ENCODE results near the gene RTCB. TPM values are rescaled to one million over a fixed set of nuclear protein-coding genes. Genes with fewer than 3 reads are reported as not detected.

The RTCB gene
- total RNA-seq, 1 experiment from 2014 or later = 153 TPM

DNA sequence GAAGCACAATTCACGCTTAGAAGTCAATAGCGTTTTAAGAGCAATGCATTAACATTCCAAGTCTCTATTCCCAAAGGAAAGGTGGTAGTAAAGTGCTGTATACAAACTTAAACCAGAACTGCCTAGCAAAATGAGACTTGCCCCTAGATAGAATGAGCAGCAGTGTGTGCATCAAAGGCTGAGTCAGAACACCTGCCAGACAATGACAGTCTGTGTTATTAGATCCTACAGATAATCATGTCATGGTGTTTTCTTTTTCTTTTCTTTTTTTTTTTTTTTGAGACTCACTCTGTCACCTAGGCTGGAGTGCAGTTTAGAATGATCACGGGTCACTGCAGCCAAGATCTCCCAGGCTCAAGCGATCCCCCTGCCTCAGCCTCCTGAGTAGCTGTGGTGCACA is 1.6 kb downstream of the RTCB start:
- peaks cover 19% of the 10 kb centered on the region for H3K36me3 ChIP-seq (replicated peaks; ENCODE audit: control insufficient read depth, insufficient read depth, low read length)
- no peak overlapping the region for H3K4me3 ChIP-seq (ENCODE audit: insufficient read depth, low read depth, low read length)
- no peak for DNase-seq
- H3K27me3 ChIP-seq (ENCODE audit: control insufficient read depth, insufficient read depth, low read length) = no peaks in the 10 kb centered on the region

DNA sequence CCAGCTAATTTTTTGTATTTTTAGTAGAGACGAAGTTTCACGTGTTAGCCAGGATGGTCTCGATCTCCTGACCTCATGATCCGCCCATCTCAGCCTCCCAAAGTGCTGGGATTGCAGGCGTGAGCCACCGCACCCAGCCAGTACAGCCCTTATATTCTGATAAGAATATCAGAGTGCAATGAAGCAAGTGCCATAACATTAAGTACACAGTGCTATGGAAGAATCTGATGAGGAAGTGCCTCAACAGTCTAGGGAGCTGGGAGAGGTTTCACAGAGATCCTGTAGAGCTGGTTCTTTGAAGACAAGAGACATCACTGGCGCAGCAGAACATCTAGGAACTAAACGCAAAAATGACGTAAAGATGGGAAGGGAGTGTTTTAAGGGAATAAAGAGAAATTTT is 2.1 kb downstream of the RTCB start:
- Histone ChIP-seq H3K36me3 (replicated peaks; ENCODE audit: control insufficient read depth, insufficient read depth, low read length) (peaks cover 22% of the 10 kb centered on the region), H3K27me3 (ENCODE audit: control insufficient read depth, insufficient read depth, low read length) (no peaks in the 10 kb centered on the region), H3K4me3 (ENCODE audit: insufficient read depth, low read depth, low read length) (no peak overlapping the region)
- DNase-seq = no peak

DNA sequence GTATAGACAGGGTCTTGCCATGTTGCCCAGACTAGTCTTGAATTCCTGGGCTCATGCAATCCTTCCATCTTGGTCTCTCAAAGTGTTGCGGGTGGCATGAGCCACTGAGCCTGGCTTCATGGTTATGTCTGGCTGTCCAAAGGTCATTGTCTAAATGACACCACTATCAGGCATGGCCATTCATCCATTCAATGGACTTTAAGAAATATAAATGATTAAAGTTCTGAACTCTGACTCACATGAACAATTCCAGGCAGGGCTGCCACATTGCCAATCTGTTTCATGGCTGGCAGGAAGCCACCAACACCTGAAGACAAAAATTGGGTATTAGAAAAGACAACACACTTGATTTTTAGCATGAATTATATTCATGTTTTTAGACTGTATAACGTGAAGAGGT is 4.1 kb downstream of the RTCB start:
- no peak for DNase-seq
- Histone ChIP-seq H3K27me3 (ENCODE audit: control insufficient read depth, insufficient read depth, low read length) (no peaks in the 10 kb centered on the region), H3K36me3 (replicated peaks; ENCODE audit: control insufficient read depth, insufficient read depth, low read length) (peaks cover 22% of the 10 kb centered on the region), H3K4me3 (ENCODE audit: insufficient read depth, low read depth, low read length) (no peak overlapping the region)

DNA sequence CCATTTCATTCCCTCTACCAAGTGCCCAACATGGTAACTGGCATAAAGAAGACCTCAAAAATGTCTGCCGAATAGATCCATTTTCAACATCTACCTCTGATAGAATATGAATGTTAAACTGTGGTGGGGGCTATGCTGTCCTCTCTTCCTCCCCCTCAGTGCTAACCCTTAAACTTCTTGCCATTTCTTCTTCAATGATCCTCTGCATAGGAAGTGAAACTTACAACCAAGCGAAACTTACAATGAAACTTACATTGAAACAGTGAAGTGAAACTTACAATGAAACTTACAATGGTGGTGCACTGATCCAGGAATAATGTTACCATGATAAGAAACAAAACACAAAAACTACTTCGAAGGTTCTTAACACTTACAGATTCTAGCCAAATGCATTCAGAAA is 4.7 kb downstream of the RTCB start:
- Histone ChIP-seq H3K36me3 (replicated peaks; ENCODE audit: control insufficient read depth, insufficient read depth, low read length) (peaks cover 22% of the 10 kb centered on the region), H3K4me3 (ENCODE audit: insufficient read depth, low read depth, low read length) (no peak overlapping the region), H3K27me3 (ENCODE audit: control insufficient read depth, insufficient read depth, low read length) (no peaks in the 10 kb centered on the region)
- DNase-seq = no peak

DNA sequence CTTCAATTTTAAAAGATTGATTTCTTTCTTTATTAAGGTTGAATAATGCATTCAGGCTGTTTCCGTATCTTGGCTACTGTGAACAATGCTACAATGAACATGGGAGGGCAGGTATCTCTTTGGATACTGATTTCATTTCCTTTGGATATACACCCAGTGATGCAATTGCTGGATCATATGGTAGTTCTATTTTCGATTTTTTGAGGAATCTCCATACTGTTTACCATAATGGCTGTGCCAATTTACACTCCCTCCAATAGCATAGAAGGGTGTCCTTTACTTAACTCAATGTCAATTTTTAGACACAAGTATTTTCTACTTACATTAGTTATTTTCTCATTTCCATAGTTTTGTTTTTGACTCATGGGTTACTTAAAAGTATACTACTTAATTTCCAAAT is 8.0 kb downstream of the RTCB start:
- Histone ChIP-seq H3K4me3 (ENCODE audit: insufficient read depth, low read depth, low read length) (no peak overlapping the region), H3K27me3 (ENCODE audit: control insufficient read depth, insufficient read depth, low read length) (no peaks in the 10 kb centered on the region), H3K36me3 (replicated peaks; ENCODE audit: control insufficient read depth, insufficient read depth, low read length) (peaks cover 33% of the 10 kb centered on the region)
- DNase-seq = no peak

DNA sequence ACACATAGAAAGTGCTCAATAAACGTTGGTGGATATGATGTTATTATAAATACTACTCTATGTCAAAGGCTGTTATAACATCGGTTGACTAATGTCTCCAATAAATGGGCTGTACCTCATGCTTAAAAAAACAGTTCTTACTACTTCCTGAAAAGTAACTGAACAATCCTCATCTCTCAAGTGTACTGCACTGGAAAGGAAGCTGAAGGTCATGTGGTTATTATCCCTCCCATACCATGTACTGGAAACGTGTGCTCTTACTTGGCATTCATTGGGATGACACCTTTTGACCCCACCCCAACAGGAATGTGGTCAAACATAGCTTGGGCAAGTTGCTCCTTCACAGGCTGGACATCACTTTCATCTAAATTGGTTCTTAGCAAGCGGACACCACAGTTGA is 10.6 kb downstream of the RTCB start:
- Histone ChIP-seq H3K4me3 (ENCODE audit: insufficient read depth, low read depth, low read length) (no peak overlapping the region), H3K27me3 (ENCODE audit: control insufficient read depth, insufficient read depth, low read length) (no peaks in the 10 kb centered on the region), H3K36me3 (replicated peaks; ENCODE audit: control insufficient read depth, insufficient read depth, low read length) (peaks cover 21% of the 10 kb centered on the region)
- no peak for DNase-seq

DNA sequence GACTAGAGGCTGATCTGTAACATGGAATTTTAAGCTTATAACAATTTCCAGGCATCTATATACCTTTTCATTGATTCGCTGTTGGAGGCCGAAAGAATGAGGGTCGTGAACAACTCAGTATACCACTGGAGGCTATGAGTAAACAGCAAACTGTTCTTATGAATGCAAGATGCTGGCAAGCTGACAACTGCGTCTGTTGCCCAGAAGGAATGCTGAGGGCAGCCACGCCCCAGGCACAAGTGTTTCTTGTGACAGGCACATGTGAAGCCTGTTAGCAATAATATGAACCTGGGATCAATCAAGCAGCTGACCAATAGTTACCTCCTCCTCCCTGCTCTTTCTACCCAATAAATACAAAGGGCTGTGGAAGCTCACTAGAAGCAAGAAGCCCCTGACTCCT is 15.3 kb downstream of the RTCB start:
- Histone ChIP-seq H3K27me3 (ENCODE audit: control insufficient read depth, insufficient read depth, low read length) (no peaks in the 10 kb centered on the region), H3K36me3 (replicated peaks; ENCODE audit: control insufficient read depth, insufficient read depth, low read length) (peaks cover 47% of the 10 kb centered on the region), H3K4me3 (ENCODE audit: insufficient read depth, low read depth, low read length) (no peak overlapping the region)
- DNase-seq = no peak

DNA sequence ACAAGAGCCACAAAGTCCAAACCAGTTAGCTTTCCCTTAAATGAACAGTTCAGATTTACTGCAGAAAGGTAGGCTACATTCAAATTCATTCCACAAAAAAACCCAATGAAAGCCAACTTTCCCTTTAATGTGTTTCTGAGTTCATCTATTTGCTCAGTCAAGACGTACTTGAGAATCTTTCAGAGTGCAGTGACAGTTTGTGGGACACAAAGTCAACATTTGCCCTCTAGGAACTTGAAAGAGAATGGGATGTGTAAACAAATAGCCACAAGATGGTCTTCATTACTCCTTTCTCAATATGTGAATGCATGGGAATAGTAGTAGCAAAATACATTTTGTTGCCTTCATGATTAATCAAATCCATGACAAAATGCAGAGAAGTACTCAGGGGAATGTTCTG is 15.8 kb downstream of the RTCB start:
- H3K36me3 ChIP-seq (replicated peaks; ENCODE audit: control insufficient read depth, insufficient read depth, low read length) = peaks cover 44% of the 10 kb centered on the region
- no peaks in the 10 kb centered on the region for H3K27me3 ChIP-seq (ENCODE audit: control insufficient read depth, insufficient read depth, low read length)
- no peak overlapping the region for H3K4me3 ChIP-seq (ENCODE audit: insufficient read depth, low read depth, low read length)
- no peak for DNase-seq

DNA sequence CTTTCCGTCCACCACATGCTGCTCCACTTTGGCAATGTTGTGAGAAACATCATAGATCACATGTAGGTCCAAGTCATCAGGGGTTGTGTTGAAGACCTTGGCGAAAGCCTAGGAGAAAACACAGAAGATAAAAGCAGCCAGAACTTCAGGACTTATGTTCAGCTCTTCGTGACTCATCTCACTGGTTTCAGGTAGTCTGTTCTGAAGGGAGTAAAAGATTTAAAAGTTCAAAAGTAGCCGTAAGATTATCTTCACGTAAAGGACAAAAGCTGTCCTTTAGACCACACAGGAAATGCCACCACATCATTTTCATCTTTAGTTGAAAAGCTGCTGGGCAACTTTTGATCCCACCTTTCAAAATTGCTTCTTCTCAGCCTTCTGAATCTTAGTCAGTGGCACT is 16.9 kb downstream of the RTCB start:
- Histone ChIP-seq H3K4me3 (ENCODE audit: insufficient read depth, low read depth, low read length) (no peak overlapping the region), H3K27me3 (ENCODE audit: control insufficient read depth, insufficient read depth, low read length) (no peaks in the 10 kb centered on the region), H3K36me3 (replicated peaks; ENCODE audit: control insufficient read depth, insufficient read depth, low read length) (peaks cover 43% of the 10 kb centered on the region)
- DNase-seq = no peak

DNA sequence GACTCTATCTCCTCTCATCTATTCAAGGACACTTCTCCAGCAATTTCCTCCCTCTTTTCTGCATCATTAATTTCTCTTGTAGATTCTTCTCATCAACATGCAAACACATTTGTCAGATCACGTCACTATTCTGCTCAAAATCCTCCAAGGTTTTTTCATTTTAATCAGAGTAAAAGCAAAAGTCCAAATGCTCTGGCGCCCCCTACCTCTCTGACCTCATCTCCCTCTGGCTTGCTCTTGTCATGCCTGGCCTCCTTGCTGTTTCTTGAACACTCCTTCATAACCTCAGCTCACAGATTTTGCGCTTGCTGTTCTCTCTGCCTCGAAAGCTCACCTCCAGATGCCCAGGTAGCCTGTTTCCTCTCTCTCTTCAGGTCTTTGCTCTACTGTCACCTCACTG is 22.4 kb downstream of the RTCB start:
- peaks cover 36% of the 10 kb centered on the region for H3K36me3 ChIP-seq (replicated peaks; ENCODE audit: control insufficient read depth, insufficient read depth, low read length)
- H3K27me3 ChIP-seq (ENCODE audit: control insufficient read depth, insufficient read depth, low read length) = no peaks in the 10 kb centered on the region
- peak; percentile 59 for DNase-seq
- no peak overlapping the region for H3K4me3 ChIP-seq (ENCODE audit: insufficient read depth, low read depth, low read length)

DNA sequence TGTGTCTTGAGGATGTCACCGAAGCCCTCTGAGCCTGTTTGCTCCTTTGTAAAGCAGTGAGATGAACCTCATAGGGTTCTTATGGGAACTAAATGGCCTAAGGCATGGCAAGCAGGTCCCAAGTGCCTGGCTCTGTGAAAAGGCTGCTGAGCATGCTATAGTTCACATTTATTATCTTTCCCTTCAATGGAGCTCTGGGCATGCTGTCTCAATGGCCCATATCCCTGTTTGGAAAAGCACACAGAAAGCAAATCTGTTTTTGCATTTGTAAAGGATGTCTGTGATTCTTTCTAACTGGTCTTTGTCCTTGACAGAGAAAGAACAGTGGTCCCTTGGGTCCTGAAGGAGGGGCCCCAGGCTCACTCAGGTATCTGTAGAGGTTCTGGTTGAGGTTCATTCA is 26.4 kb downstream of the RTCB start:
- no peak for DNase-seq
- Histone ChIP-seq H3K27me3 (ENCODE audit: control insufficient read depth, insufficient read depth, low read length) (no peaks in the 10 kb centered on the region), H3K4me3 (ENCODE audit: insufficient read depth, low read depth, low read length) (no peak overlapping the region), H3K36me3 (replicated peaks; ENCODE audit: control insufficient read depth, insufficient read depth, low read length) (peaks cover 13% of the 10 kb centered on the region)

DNA sequence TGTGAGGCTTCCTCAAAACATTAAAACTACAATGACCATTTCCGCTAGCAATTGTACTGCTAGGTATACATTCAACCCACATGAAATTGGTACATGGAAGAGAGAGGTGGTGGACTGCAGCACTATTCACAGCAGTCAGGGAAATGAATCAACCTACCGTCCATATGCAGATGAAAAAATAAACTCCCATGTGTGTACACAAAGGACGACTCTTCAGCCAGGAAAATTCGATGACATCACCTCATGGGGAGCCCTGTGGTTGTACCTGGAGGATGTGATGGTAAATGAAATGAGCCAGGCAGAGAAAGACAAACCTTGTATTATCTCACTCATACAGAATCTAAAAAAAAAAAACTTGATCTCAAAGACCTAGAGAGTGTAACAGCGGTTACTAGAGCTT is 31.1 kb downstream of the RTCB start:
- no peak overlapping the region for H3K4me3 ChIP-seq (ENCODE audit: insufficient read depth, low read depth, low read length)
- no peaks in the 10 kb centered on the region for H3K27me3 ChIP-seq (ENCODE audit: control insufficient read depth, insufficient read depth, low read length)
- H3K36me3 ChIP-seq (replicated peaks; ENCODE audit: control insufficient read depth, insufficient read depth, low read length) = no peaks in the 10 kb centered on the region
- no peak for DNase-seq

DNA sequence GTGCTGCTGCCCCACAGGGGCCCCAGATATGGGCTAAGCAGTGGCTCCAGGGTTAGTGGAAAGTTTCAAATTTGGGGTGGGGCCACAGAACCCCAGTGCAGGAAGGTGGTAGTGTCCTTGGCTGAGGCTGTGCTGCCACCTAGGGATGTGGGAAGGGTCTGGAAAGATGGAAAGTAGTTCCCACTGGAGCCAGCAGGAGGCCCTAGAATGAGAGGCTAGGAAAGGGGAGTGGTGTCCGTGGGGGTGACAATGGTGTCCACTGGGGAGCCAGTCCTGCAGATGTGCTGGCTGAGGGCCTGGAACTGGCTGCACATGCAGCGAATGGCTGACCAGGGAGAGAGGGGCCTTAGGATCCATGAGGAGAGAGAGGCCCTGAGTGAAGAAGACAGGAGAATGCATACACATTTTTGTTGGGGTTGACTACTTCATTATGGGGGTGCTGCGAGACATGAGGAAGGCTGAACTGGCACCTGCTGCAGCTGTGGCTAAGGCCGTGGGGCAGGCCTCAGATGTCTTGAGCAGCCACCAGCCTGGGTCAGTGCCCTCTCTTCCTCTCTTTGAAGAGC is 33.3 kb downstream of the RTCB start:
- DNase-seq = peak; percentile 87
- no peak overlapping the region for H3K4me3 ChIP-seq (ENCODE audit: insufficient read depth, low read depth, low read length)
- no peaks in the 10 kb centered on the region for H3K27me3 ChIP-seq (ENCODE audit: control insufficient read depth, insufficient read depth, low read length)
- no peaks in the 10 kb centered on the region for H3K36me3 ChIP-seq (replicated peaks; ENCODE audit: control insufficient read depth, insufficient read depth, low read length)

DNA sequence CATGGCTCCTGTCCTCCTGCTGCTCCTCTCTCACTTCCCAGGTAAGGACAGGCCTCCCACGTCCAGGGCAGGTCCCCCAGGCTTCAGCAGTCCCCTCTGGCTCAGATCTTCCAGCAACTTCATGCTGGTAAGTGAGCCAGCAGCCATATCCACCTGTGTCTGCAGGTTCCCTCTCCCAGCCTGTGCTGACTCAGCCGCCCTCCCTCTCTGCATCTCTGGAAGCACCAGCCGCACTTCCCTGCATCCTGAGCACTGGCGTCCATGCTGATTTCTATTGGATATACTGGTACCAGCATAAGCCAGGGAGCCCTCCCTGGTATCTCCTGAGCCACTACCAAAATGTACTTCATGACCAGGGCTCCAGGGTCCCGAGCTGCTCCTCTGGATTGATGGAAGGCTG is 35.4 kb downstream of the RTCB start:
- Histone ChIP-seq H3K4me3 (ENCODE audit: insufficient read depth, low read depth, low read length) (no peak overlapping the region), H3K36me3 (replicated peaks; ENCODE audit: control insufficient read depth, insufficient read depth, low read length) (no peaks in the 10 kb centered on the region), H3K27me3 (ENCODE audit: control insufficient read depth, insufficient read depth, low read length) (no peaks in the 10 kb centered on the region)
- DNase-seq = no peak

DNA sequence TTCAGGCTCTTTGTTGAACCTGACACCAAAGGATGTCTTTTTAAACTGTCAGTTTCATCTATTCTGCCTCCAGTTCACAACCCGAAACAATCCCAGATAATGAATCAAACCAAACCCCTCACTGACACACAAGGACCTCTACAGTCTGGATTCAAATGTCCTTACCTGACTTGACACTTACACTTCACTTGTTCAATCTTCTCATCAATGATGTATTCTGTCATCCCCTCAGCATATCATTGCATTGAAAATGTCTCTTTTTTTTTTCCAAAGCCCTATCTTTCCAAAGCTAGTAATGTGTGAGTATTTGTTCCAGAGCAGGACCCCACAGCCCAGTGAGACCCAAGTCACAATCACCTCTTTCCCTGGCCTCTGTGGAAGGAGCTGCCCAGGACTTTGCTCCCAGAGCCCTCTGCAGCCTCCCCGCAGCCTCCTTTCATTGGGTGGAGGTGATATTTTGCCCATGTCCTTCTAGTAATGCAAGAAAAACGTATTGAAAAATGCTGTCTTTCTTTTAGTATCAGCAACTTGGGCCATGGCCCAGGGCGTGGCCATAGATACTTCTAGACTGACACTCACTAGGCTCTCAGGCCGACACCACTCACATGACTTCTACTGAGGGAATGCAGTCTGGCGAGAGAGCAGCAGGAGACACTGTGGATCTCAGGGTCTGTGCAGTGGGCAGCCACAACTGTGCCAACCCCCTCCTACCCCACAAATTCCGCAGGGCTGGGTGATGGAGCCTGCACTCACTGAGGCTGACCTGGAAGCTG is 36.2 kb downstream of the RTCB start:
- Histone ChIP-seq H3K36me3 (replicated peaks; ENCODE audit: control insufficient read depth, insufficient read depth, low read length) (no peaks in the 10 kb centered on the region), H3K27me3 (ENCODE audit: control insufficient read depth, insufficient read depth, low read length) (no peaks in the 10 kb centered on the region), H3K4me3 (ENCODE audit: insufficient read depth, low read depth, low read length) (no peak overlapping the region)
- no peak for DNase-seq

DNA sequence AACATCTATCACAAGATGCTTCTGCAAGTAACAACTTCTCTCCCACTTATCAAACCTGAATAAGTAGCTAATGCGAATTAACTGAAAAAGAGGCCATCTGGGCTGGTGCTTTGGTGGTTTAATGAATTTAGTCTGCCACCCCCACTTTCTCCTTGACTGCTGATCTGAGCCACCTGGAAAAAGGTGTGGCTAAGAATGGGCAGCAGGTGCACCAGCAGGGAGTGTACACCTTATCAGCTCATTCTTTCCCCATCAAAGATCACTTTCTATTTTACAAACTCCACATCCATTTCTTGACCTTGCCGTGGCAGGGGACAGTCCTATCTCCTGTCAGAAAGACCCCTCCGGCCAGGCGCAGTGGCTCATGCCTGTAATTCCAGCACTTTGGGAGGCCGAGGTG is 47.8 kb downstream of the RTCB start:
- Histone ChIP-seq H3K4me3 (ENCODE audit: insufficient read depth, low read depth, low read length) (no peak overlapping the region), H3K27me3 (ENCODE audit: control insufficient read depth, insufficient read depth, low read length) (no peaks in the 10 kb centered on the region), H3K36me3 (replicated peaks; ENCODE audit: control insufficient read depth, insufficient read depth, low read length) (no peaks in the 10 kb centered on the region)
- DNase-seq = no peak

All from H7 (cell line).